Lower leg skin (tissue), 3 donors: ENCODE data around the gene GPATCH4.

ENCODE experiments used
- CTCF ChIP-seq, 3 donors: fragments of 450-650 bp; IDR thresholded peaks; one replicate each; pipeline ENCODE4 v1.5.1; 2016; ENCODE audit warnings: antibody characterized with exemption in 3 of 3, mild to moderate bottlenecking in 3 of 3, moderate library complexity in 2 of 3
- POLR2A ChIP-seq, 2 donors: fragments of 450-650 bp; IDR thresholded peaks; one replicate each; pipeline ENCODE4 v1.6.1; 2016 to 2017; ENCODE audit warnings: antibody characterized with exemption in 2 of 2, mild to moderate bottlenecking in 1 of 2, moderate library complexity in 1 of 2

DNA sequence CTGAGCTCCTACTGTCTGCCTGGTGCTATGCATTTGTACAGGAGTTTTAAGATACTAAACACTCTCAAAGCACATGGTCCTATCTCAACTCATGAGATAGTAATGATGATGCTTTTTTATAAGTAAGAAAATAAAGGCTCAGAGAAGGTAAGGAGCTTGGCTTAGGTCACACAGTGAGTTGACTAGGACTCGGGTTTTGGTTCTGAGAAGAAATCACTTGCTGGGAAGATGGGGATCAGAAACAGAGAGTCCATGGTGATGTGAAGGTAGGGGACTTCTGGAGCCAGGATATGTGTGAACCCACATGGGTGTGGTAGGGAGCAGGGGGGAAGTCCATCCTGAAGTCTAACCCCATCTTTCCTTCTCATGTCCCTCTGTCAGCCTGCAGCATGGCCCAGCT, 44.4 kb upstream of the GPATCH4 start:
- no peak for TF ChIP-seq POLR2A (IDR thresholded peaks at IDR 0.05)
- no peak for TF ChIP-seq CTCF (IDR thresholded peaks at IDR 0.05)
